ENCODE measurements around the gene FAM120C. TPM values are rescaled to one million over a fixed set of nuclear protein-coding genes. Genes with fewer than 3 reads are reported as not detected.

FAM120C gene
- polyA plus RNA-seq, 1 donor from 2014 or later, result 5.2 TPM

GRCh38 chrX:54178100-54178940, 4.7 kb downstream of the FAM120C start:
- H3K4me3 Mint-ChIP-seq, result peak overlapping the region in 1 of 4 donors; percentile 79
- H3K4me1 Mint-ChIP-seq, result peaks cover 16 to 43% (median 28%) of the 10 kb centered on the region in 3 donors
- no peaks in the 10 kb centered on the region for H3K27me3 Mint-ChIP-seq
- H3K9me3 Mint-ChIP-seq, result no peaks in the 10 kb centered on the region
- H3K27ac Mint-ChIP-seq, result no peak overlapping the region
- peaks cover 1% of the 10 kb centered on the region for H3K36me3 Mint-ChIP-seq

- Mint-ChIP-seq H3K4me1 (peaks cover 16 to 43% (median 28%) of the 10 kb centered on the region in 3 donors), H3K4me3 (peak overlapping the region in 2 of 4 donors; percentile 35 to 79), H3K27me3 (no peaks in the 10 kb centered on the region), H3K36me3 (peaks cover 1% of the 10 kb centered on the region), H3K9me3 (no peaks in the 10 kb centered on the region), H3K27ac (no peak overlapping the region)
Observed at GRCh38 chrX:54177306-54177705, 5.7 kb downstream of the FAM120C start.

- Mint-ChIP-seq H3K4me1 (peaks cover 8 to 17% (median 12%) of the 10 kb centered on the region in 3 donors), H3K27me3 (no peaks in the 10 kb centered on the region), H3K27ac (no peak overlapping the region), H3K9me3 (no peaks in the 10 kb centered on the region), H3K4me3 (no peak overlapping the region), H3K36me3 (peaks cover 1% of the 10 kb centered on the region)
Observed at GRCh38 chrX:54173791-54174190, 9.3 kb downstream of the FAM120C start.

GRCh38 chrX:54172455-54172854, 10.6 kb downstream of the FAM120C start:
- no peaks in the 10 kb centered on the region for H3K27me3 Mint-ChIP-seq
- H3K4me1 Mint-ChIP-seq, result peaks cover 5 to 10% (median 9%) of the 10 kb centered on the region in 3 donors
- H3K36me3 Mint-ChIP-seq, result peaks cover 1% of the 10 kb centered on the region
- no peak overlapping the region for H3K4me3 Mint-ChIP-seq
- H3K9me3 Mint-ChIP-seq, result no peaks in the 10 kb centered on the region
- no peak overlapping the region for H3K27ac Mint-ChIP-seq

GRCh38 chrX:54171527-54172250, 11.4 kb downstream of the FAM120C start:
- Mint-ChIP-seq H3K36me3 (peaks cover 1% of the 10 kb centered on the region), H3K4me3 (no peak overlapping the region), H3K27ac (no peak overlapping the region), H3K4me1 (peaks cover 2 to 9% (median 2%) of the 10 kb centered on the region in 3 donors), H3K27me3 (no peaks in the 10 kb centered on the region), H3K9me3 (no peaks in the 10 kb centered on the region)

GRCh38 chrX:54171091-54171490, 12.0 kb downstream of the FAM120C start:
- Mint-ChIP-seq H3K4me1 (peaks cover 0 to 9% (median 1%) of the 10 kb centered on the region in 3 donors), H3K27ac (no peak overlapping the region), H3K9me3 (no peaks in the 10 kb centered on the region), H3K36me3 (peaks cover 1% of the 10 kb centered on the region), H3K27me3 (no peaks in the 10 kb centered on the region), H3K4me3 (no peak overlapping the region)

- no peaks in the 10 kb centered on the region for H3K36me3 Mint-ChIP-seq
- H3K4me3 Mint-ChIP-seq, result no peak overlapping the region
- no peak overlapping the region for H3K27ac Mint-ChIP-seq
- peaks cover 0 to 1% (median 0%) of the 10 kb centered on the region in 3 donors for H3K9me3 Mint-ChIP-seq
- peaks cover 0 to 1% (median 1%) of the 10 kb centered on the region in 3 donors for H3K4me1 Mint-ChIP-seq
- H3K27me3 Mint-ChIP-seq, result no peaks in the 10 kb centered on the region
Observed at GRCh38 chrX:54166915-54167314, 16.1 kb downstream of the FAM120C start.

DNA sequence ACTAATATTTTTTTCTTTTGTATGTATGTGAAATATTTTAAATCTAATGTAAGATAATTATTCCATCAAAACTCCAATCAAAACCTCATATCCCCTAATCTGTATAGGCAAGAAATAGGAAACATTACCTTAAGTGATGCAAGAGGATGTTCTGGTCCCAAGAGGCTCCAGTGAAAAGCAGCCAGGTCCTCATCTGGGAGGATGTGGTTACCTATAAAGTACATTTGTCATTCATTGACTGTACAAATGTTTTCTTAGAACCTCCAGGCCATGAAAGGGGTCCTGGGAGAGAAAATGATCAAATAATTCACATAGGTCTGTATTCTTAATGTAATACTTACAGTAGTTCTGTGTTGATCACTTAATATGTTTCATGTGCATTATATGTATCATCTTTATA, 25.5 kb downstream of the FAM120C start:
- H3K27me3 Mint-ChIP-seq, result no peaks in the 10 kb centered on the region
- no peak overlapping the region for H3K4me3 Mint-ChIP-seq
- no peak overlapping the region for H3K27ac Mint-ChIP-seq
- peaks cover 0 to 2% (median 1%) of the 10 kb centered on the region in 3 donors for H3K9me3 Mint-ChIP-seq
- H3K36me3 Mint-ChIP-seq, result peaks cover 7% of the 10 kb centered on the region
- peaks cover 1 to 6% (median 4%) of the 10 kb centered on the region in 3 donors for H3K4me1 Mint-ChIP-seq

- Mint-ChIP-seq H3K36me3 (peaks cover 14% of the 10 kb centered on the region), H3K27ac (no peak overlapping the region), H3K4me3 (no peak overlapping the region), H3K9me3 (no peaks in the 10 kb centered on the region), H3K4me1 (no peaks in the 10 kb centered on the region), H3K27me3 (peaks cover 1% of the 10 kb centered on the region)
Observed at GRCh38 chrX:54134269-54134668, 48.8 kb downstream of the FAM120C start.

DNA sequence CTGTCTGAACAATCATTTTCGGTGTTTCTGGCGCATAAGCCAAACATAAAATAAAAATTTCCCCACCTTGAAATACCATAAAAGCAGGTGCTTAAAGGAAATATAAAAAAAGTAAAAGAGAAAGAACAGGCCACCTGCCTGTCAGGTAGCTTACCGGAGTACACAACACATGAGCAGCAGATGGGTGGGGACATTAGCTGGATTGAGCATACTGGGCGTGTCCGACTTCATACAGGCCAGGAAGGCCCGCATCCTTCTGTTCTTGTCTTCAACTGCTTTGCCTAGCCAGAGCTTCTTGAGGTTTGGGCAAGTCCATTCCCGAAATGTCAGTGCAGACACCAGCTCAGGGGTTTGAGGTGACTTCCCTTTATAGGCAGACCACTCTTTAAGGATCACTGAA, 66.7 kb downstream of the FAM120C start:
- Mint-ChIP-seq H3K27ac (no peak overlapping the region), H3K4me1 (peaks cover 0 to 2% (median 0%) of the 10 kb centered on the region in 3 donors), H3K36me3 (peaks cover 2% of the 10 kb centered on the region), H3K9me3 (no peaks in the 10 kb centered on the region), H3K4me3 (no peak overlapping the region), H3K27me3 (no peaks in the 10 kb centered on the region)

DNA sequence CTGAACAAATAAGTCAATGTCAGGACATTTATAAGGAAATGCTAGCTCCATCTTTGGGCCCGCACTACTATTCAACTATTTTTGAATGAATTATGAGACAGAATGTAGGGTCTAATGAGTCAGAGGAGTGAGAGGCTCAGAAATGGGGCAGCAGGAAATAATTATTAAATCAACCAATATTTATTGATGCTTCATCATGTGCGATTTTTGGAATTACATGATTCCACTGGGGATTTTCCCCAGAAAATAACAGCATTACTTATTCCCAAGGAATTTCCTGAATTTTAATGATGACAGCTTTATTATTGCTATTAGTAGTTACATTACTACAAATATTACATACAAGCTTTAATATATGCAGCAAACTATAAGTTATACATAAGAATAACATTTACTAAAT, 89.5 kb downstream of the FAM120C start:
- peaks cover 0 to 2% (median 0%) of the 10 kb centered on the region in 3 donors for H3K9me3 Mint-ChIP-seq
- H3K27ac Mint-ChIP-seq, result no peak overlapping the region
- no peak overlapping the region for H3K4me3 Mint-ChIP-seq
- H3K4me1 Mint-ChIP-seq, result no peaks in the 10 kb centered on the region
- H3K27me3 Mint-ChIP-seq, result no peaks in the 10 kb centered on the region
- H3K36me3 Mint-ChIP-seq, result no peaks in the 10 kb centered on the region

DNA sequence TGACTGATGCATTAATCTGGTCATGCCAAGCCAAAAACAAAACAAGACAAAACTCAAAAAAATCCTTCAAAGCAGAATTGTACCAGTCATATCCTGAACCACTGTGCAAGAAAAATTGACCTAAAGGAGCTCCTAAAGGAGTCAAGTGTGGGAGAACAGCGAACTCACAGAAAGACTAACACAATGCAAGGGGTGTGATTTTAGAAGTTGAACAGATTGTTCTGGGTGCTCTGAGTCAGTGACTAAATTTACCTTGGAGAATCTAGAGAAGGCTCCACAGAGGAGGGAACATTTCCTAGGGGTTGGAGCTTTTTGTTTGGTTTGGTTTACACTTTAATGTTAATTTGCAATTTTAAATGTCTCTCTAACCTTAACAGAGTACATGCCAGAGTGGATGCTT, 89.9 kb downstream of the FAM120C start:
- Mint-ChIP-seq H3K36me3 (no peaks in the 10 kb centered on the region), H3K27me3 (no peaks in the 10 kb centered on the region), H3K4me3 (no peak overlapping the region), H3K4me1 (no peaks in the 10 kb centered on the region), H3K9me3 (peaks cover 0 to 2% (median 0%) of the 10 kb centered on the region in 3 donors), H3K27ac (peak overlapping the region in 1 of 3 donors; percentile 47)

DNA sequence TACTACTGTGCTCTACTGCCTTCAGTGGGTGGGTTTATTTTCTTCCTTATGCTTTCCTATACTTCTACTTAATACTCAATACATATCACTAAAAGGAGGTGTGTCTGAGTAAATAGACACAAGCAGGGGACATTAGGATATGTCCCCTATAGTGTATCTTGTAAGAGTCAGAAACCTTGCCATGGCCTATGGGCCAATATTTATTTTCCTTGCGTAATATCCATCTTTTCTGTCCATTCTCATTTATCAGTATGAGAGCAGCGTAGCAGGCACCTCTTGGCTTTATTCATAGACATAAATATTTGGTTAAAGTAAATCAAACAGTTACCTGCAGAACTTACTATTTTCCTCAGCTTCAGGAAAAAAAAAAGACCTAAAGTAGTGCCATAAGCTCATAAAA, 92.2 kb downstream of the FAM120C start:
- Mint-ChIP-seq H3K4me3 (no peak overlapping the region), H3K9me3 (peaks cover 0 to 2% (median 0%) of the 10 kb centered on the region in 3 donors), H3K4me1 (no peaks in the 10 kb centered on the region), H3K36me3 (no peaks in the 10 kb centered on the region), H3K27me3 (no peaks in the 10 kb centered on the region), H3K27ac (no peak overlapping the region)

DNA sequence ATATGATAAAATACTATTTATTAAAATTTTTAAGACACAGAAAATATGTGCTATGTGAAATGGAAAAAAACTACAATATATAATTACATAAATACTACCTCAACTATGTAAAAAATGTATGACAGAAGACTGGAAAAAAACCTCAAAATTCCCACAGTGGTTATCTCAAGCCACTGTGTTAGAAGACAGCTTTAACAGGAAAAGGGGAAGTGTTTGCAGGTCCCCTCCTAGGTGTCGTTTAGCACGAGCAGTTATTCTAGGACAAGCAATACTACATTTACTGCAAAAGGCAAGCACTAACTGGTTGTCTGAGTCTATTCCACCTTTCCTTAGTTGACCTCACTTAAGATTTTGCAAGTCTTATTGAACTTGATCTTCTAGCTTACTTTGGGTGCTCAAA, 93.9 kb downstream of the FAM120C start:
- Mint-ChIP-seq H3K36me3 (peaks cover 2% of the 10 kb centered on the region), H3K27me3 (no peaks in the 10 kb centered on the region), H3K27ac (no peak overlapping the region), H3K4me1 (no peaks in the 10 kb centered on the region), H3K9me3 (peaks cover 0 to 2% (median 0%) of the 10 kb centered on the region in 3 donors), H3K4me3 (no peak overlapping the region)

GRCh38 chrX:54087661-54088060, 95.4 kb downstream of the FAM120C start:
- H3K4me3 Mint-ChIP-seq, result no peak overlapping the region
- peaks cover 2% of the 10 kb centered on the region for H3K36me3 Mint-ChIP-seq
- H3K27ac Mint-ChIP-seq, result no peak overlapping the region
- H3K9me3 Mint-ChIP-seq, result peaks cover 0 to 2% (median 0%) of the 10 kb centered on the region in 3 donors
- no peaks in the 10 kb centered on the region for H3K4me1 Mint-ChIP-seq
- H3K27me3 Mint-ChIP-seq, result no peaks in the 10 kb centered on the region
